HG03175 (cell line): ENCODE results near the gene PTPN1.
"Not testable (repeated sequence)": the region's sequence is repeated elsewhere in the genome, so short reads cannot be mapped to it uniquely, and the experiment has no call there.

Experiments used
- ATAC-seq: cut with Tn5 transposase; IDR thresholded peaks from one replicate; pipeline ENCODE4 v1.9.1; 2021; ENCODE audit warnings: mild to moderate bottlenecking, moderate library complexity; ENCODE audit not compliant: unreplicated experiment

Gene PTPN1

DNA sequence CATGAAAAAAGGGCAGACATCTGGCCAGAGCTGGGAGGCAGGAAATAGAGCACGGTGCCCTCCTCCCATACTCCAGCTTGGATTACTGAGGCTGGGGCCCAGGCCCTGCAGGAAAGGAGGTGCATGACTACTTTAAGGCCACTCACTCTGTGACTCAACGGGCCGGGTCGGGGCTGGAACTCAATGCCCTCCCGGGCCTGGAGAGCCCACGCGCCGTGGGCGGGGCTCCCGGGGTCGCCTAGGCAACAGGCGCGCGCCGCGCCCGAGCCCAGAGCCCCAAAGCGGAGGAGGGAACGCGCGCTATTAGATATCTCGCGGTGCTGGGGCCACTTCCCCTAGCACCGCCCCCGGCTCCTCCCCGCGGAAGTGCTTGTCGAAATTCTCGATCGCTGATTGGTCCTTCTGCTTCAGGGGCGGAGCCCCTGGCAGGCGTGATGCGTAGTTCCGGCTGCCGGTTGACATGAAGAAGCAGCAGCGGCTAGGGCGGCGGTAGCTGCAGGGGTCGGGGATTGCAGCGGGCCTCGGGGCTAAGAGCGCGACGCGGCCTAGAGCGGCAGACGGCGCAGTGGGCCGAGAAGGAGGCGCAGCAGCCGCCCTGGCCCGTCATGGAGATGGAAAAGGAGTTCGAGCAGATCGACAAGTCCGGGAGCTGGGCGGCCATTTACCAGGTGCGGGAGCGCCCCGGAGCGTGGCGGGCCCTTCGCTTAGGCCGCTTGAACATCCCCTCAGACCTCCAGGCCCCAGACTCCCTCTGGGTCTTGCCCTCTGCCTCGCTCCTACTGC, at the start of gene PTPN1:
Gene PTPN1 (plus strand): TSS at position 461 of the 783 bp plus-strand sequence. CDS start 145 bp downstream, at position 606.
- peak; percentile 93 for ATAC-seq

DNA sequence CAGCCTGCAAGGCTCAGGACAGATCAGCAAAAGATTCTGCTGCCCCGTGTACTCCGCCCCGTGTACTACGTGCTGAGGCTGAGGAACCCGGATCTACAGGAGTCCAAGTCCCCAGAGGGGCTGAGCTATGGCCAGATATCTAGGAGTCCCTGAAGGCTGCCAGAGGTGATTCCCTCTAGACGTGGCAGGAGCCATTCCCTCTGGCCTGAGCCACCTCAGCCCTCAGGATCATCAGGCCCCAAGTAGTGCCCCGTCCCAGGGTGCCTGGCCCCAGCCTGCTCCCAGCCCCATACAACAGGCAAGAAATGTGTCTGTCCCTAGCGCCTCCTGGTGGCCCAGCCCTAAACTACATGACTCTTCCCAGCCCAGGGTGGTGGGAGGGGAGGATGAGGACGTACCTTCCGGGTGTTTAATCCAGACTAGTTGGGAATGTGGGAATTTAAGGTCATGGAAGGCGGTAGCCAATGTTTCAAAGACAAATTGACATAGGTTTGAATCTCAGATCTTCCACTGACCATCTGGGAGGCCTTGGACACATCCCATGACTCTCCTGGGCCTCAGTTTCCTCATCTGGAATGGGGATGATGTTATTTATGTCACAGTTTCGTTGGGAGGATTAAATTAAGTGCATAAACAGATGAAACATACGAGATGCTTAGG, 49.4 kb upstream of the PTPN1 start:
- ATAC-seq: no peak

DNA sequence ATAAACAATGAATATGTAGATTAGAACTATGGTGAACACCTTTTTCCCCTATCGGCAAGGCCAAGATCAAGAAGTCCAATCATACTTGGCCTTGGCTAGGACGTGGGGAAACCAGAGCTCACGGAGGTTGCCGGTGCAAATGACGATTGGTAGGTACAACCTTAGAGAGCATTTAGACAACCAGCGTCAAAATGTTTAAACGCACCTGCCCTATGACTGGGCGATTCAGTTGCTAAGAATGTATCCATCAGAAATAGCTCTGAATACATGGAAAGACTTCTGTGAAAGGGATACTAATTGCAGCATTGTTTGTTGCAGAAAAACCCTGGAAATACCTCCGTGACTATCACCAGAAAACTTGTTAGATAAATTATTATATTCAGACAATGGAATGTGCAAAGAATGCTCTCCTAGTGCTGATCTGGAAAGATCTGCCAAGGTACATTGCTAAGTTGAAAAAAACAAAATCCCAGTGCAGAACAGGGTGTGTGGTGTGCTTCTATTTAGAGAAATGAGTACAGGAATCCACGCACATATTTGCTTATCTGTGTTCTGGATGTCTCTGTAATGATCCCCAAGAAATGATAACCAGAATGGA, 48.0 kb upstream of the PTPN1 start:
- no peak for ATAC-seq

DNA sequence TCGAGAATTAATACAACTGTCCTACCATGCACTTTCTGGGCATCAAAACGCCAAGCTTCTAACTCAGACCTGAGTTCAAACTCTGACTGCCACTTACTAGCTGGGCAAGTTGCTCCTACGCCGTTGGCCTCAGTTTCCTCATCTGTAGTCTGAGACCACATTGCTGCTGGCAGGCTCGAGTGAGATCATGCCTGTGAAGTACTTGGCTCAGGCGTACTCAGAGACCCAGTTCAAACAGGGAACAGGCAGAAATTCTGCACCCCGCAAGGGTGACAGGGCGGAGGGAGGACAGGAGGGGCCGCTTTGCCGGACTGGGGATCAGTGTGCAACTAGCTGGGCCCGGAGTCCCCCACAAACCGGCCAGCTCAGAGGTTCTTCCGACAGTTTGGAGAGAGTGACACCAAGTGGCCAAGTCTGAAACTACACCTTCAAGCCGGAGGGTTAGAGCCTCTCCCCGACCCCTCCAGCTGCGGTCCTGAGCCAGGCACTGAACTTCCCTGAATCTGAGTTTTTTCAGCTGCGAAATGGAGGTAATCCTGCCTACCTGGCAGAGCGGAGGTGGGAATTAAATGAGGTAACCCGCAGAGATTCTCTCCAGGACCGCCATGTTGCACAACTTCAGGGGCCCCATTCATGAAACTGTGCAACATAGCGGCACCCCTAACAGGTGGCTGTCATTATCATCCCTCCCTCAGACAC, 46.0 kb upstream of the PTPN1 start:
- no peak for ATAC-seq

DNA sequence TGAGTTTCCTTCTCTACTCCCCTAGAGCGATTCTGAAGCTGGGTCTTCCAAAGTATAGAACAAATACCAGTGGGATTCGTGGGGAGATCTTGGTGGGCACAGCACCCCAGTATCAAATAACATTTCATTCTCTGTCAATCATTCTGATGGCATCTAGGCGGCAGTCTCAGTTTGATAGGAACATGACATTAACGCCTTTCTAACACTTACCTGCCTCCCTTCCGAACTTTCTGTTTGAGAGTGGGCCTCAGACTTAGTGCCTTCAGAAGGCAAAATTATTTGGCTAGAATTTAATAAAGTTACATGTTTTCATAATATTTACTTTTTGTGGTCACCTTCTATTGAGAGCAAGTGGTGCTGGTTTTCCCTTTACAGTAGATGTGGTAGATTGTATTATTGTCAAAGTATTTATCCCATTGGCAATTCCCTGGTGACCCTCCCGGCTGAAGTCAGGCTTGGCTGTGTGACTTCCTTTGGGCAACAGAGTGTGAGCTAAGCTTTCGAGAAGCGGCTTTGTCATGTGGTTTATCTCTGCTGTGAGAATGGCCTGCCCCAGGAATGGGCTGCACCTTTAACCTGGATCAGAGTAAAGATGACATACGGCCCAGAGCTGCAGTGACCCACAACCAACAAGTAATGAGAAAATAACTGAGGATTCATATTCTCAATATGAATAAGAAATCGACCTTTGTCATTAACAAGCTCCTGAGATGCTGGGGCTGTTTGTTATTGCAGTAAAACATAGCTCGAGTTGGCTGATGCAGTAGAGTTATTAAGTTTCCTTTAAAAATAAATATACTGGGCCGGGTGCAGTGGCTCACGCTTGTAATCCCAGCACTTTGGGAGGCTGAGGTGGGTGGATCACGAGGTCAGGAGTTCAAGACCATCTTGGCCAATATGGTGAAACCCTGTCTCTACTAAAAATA, 45.2 kb upstream of the PTPN1 start:
- ATAC-seq: no peak

DNA sequence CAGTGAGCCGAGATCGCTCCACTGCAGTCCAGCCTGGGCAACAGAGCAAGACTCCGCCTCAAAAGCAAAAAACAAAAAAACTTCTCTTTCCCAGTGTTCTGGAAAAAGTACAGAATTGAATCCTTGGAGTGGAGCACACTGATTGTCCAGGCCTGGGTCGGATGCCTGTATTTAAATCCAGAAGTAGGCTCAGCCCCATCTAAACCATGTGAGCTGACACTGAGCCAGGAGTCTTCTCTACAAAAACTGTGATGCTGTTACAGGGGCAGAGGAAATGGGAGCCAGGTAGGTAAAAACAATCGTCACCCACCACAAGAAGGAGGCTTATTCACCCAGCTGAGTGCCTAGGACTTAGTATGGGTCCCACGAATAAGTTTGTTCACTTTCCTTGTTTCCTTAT, 43.0 kb upstream of the PTPN1 start:
- no peak for ATAC-seq

DNA sequence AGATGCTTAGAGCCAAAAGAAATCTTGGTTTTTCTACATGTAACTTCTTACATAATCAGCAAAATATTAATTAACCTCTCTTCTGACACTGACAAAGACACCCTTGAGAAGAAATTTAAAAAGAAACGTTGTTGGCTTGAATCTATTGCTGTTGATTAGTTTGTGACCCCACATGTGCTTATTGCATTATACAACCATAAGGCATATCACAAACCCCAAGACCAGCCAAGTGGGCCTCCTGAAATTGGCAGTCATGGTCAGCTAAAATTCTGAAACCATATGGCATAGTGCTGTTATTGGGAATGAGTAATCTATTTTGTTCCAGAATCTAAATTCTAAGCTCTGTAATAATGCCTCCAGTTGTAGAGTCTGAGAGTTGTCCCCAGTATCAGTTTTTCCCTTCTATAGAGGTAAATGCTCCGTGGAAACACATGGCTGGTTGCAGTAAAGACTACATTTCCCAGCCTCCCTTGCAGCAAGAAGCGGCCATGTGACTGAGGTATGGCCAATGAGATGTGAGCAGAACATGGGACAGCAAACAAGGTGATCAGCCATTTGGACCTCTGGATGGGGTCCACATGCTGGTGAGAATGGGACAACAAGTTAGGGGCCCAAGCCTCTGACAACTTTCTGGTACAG, 42.3 kb upstream of the PTPN1 start:
- ATAC-seq: no peak

DNA sequence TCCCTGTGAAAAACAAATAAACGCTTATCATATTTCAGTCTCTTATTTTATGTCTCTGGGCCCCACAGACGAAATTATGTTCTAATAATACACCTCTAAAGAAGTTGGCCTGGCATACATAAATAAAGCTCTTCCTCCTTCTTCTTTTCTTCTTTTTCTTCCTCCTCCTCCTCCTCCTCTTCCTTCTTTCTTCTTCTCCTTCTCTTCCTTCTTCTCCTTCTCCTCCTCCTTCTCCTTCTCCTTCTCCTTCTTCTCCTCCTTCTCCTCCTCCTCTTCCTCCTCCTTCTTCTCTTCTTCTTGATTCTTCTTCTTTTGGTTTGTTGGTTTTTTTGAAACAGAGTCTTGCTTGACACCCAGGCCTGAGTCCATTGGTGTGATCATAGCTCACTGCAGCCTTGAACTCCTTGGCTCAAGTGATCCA, 41.8 kb upstream of the PTPN1 start:
- ATAC-seq: no peak

DNA sequence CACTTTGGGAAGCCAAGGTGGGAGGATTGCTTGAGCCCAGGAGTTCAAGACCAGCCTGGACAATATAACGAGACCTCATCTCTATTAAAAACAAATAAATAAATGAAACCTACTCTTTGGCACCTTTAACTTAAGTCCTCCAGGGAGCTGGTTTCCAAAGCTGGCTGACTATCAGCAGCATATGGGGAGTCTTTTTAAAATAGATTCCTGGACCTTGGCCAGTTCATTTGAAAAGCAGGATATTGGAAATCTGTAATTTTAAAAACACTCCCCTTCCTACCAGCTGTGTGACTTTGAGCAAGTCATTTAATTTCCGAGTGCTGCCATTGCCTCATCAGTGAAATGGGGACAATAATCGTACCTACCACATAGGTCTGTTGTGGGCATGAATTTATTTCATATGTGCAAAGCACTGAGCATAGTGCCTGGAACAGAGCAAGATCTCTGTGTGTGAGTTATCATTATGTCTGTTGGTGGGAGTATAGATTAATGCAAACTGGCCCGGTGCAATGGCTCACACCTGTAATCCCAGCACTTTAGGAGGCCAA, 40.9 kb upstream of the PTPN1 start:
- ATAC-seq: no peak

DNA sequence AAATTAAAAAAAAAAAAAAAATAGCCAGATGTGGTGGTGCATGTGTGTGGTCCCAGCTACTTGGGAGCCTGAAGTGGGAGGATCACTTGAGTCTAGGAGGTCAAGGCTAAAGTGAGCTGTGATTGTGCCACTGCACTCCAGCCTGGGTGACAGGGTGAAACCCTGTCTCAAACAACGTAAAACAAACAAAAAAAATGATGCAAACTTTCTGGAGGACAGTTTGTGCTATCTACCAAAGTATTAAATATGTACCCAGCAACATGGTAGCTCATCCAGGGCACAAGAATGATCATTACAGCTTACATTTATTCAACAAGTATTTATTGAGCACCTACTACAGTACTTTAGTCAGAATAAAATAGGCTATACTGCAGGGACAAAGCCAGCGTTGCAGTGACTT, 40.4 kb upstream of the PTPN1 start:
- ATAC-seq: no peak

DNA sequence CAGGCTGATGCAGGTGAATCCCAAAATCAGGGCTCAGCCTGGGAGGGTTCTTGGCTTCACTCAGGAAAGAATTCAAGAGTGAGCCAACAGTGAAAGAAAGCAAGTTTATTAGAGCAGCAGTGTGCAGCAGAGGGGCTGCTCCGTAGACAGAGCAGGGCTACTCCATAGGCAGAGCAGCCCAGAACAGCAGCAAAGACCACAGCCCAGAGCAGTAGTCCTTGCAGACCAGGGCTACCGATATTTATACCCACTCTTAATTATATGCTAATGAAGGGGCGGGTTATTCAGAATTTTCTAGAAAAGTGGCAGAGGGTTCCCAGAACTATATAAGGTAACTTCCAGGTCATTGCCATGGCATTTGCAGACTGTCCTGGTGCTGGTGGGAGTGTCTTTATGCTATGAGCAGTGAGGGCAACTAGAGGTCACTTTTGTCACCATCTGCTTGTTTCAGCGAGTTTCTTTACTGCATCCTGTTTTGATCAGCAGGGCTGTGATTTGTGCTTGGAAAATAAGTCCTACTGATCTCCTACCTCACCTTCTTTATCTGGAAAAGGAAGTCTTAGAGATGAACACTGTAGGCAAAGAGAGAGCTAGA, 39.8 kb upstream of the PTPN1 start:
- ATAC-seq: no peak

DNA sequence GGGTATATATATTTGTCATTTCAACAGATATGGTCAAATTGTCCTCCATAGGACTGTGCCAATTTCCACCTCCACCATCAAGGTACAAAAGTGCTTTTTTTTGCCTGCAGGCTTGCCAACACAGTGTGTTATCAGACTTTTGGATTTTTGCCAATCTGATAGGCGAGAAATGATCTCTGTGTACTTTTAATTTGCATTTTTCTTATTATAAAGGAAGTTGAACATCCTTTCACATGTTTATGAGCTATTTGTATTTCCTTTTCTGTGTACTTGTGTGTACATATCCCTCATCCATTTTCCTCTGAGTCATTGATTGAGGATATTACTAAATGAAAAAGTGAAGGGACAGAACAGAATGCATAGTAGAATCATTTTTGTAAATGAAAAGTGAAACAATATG, 39.0 kb upstream of the PTPN1 start:
- no peak for ATAC-seq

DNA sequence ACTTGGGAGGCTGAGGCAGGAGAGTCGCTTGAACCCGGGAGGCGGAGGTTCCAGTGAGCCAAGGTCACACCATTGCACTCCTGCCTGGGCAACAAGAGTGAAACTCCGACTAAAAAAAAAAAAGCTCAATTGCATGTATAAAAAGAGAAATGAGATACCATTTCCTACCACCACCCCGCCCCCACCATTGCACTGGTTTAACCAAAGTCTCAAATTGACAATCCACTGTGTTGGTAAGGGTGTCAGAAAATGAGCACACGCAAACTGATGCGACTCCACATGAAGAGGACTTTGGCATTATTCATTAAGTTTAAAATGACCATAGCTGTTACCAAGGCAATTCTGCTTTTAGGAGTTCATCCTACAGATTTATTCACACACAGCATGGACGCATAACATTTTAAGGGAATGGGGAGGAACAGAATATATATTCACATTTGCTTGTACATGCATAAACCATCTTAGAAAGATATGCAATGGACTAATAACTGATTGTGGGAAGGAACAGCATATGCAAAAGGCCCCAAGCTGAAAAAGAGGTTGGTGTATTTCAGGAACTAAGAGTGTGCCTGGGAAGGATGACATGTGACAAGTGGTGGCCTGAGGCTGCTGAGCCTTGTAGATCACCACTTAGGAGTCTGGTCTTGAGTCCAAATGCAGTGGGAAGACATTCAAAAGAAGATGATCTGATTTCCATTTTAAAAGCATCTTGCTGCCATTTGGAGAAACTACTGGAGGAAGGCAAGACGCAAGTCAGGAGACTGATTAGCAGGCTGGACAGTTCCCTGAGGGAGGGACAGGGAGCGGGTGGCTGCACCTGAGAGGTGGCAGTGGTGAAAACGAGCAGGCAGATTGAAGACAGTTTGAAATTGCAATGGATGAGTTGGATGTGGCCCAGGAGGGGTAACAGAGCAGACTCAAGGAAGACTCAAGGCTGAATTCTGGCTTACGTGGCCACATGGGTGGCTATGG, 37.2 kb upstream of the PTPN1 start:
- ATAC-seq: no peak

DNA sequence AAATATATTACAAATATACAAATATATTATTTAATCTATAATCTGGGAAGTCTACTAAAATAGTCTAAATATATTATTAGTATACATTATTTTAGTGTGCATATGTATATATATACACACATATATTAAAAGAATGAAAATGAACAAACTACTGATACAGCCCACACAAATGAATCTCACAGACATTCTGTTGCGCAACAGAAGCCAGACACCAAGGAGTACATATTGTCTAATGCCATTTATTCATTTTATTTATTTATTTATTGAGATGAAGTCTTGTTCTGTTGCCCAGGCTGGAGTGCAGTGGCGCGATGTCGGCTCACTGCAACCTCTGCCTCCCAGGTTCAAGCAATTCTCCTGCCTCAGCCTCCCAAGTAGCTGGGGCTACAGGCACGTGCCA, 35.8 kb upstream of the PTPN1 start:
- not testable (repeated sequence) for ATAC-seq

DNA sequence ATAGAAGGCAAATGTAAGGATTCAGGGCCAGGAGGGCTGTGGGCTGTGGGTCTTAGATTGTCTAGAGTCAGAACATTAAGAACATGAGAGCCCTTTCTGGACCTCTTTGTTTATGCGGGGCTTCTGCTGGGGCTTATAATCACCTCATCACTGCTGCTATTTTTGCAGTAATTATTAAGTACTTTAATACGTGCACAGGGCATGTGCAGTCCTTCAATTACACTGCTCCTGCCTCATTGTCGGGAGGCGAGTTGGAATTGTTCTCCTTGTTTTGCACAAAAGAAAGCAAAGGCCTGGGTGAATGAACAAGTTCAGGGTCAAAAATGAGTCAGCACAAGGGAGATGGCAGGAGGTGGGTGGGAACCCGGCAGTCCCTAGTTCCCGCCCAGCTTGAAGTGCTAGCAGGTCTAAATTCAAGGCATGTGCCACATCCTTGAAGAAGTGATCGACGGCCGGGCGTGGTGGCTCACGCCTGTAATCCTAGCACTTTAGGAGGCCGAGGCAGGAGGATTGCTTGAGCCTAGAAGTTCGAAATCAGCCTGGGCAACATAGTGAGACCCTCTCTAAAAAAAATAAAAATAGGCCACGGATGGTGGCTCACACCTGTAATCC, 34.4 kb upstream of the PTPN1 start:
- no peak for ATAC-seq

DNA sequence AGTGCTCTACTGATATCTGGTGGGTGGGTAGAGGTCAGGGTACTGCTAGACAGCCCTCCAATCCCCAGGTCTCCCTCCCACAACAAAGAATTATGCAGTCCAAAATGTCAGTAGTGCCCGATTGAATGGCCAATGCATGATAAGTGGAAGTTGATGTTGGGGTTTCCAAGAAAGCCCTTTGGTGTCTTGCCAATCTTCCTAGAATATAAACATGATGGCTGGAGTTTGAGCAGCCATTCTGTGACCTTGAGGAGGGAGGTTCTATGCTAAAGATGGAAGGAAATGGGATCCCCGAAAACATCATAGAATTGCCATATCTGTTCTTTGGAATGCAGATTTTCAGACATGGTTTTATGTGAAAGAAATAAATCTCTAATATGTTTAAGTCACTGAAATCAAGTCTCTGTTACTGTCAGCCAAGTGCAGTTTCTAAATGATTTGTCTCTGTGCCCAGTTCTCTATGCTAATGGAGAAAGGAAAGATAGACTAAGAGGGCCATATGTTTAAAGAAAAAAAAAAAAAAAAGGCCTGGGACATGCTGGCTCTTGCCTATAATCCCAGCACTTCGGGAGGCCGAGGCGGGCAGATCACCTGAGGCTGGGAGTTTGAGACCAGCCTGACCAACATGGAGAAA, 32.8 kb upstream of the PTPN1 start:
- ATAC-seq: no peak
